ENCODE results near the gene DKK3.

DKK3 gene

GRCh38 chr11:12031856-12032544 lies 23.6 kb upstream of the DKK3 start:
- H3K9me2 ChIP-seq (replicated peaks; ENCODE audit: insufficient read depth, low read length): no peaks in the 10 kb centered on the region
- H3K27me3 ChIP-seq (ENCODE audit: low read length): no peaks in the 10 kb centered on the region
- H3K9me3 ChIP-seq (ENCODE audit: insufficient read depth, low read length): no peaks in the 10 kb centered on the region
- H3K9ac ChIP-seq (ENCODE audit: low read length): no peak overlapping the region
- H3K4me2 ChIP-seq (ENCODE audit: low read depth, low read length, poor library complexity, severe bottlenecking): no peak overlapping the region
- H3K27ac ChIP-seq (ENCODE audit: low read depth, low read length): no peak overlapping the region
- no peaks in the 10 kb centered on the region for H3F3A ChIP-seq (ENCODE audit: insufficient read depth)
- no peak overlapping the region for H2AFZ ChIP-seq (ENCODE audit: low read depth, low read length, severe bottlenecking)
- no peaks in the 10 kb centered on the region for H3K36me3 ChIP-seq (ENCODE audit: low read length)
- H3K79me2 ChIP-seq (ENCODE audit: insufficient read depth, low read length): no peaks in the 10 kb centered on the region
- no peak overlapping the region for H3K4me3 ChIP-seq (ENCODE audit: insufficient read depth, low read length, poor library complexity, severe bottlenecking)
- TF ChIP-seq, protein P1, sequence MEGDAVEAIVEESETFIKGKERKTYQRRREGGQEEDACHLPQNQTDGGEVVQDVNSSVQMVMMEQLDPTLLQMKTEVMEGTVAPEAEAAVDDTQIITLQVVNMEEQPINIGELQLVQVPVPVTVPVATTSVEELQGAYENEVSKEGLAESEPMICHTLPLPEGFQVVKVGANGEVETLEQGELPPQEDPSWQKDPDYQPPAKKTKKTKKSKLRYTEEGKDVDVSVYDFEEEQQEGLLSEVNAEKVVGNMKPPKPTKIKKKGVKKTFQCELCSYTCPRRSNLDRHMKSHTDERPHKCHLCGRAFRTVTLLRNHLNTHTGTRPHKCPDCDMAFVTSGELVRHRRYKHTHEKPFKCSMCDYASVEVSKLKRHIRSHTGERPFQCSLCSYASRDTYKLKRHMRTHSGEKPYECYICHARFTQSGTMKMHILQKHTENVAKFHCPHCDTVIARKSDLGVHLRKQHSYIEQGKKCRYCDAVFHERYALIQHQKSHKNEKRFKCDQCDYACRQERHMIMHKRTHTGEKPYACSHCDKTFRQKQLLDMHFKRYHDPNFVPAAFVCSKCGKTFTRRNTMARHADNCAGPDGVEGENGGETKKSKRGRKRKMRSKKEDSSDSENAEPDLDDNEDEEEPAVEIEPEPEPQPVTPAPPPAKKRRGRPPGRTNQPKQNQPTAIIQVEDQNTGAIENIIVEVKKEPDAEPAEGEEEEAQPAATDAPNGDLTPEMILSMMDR (IDR thresholded peaks at IDR 0.05; ENCODE audit: insufficient read depth, low read length, poor library complexity, severe bottlenecking): no peak
- no peak for TF ChIP-seq EZH2phosphoT487 (conservative IDR thresholded peaks at IDR 0.05; ENCODE audit: low read length)
- no peaks in the 10 kb centered on the region for H4K20me1 ChIP-seq (ENCODE audit: low read depth, low read length)

DNA sequence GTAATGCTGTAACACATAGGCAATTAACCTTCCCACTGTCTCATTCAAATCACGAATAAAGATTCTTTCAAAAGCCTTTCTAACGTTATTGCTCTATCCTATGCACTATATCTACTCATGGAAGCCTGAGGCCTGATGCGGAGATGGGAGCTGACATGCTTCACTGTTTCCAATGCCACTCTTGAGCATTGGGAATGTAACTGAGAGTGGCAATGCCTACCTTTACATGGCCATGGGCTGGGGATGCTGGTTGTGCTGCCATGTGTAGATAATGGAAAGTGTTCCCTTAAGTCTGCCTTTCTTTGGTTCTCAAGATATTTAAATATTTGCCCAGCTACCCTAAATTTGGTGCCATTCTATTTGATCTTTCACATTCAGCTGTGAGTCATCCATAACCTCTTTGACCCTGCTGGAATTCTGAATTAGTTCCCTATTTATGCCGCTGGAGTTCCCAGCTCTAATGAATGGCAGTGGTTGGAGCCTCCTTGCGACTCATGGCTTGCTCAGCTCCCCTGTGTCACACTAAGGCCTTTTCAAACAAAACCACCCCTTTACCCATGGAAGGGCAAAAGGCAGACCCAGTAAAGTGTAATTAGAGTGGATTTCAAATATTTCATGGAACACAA lies 21.4 kb upstream of the DKK3 start:
- H3K27ac ChIP-seq (ENCODE audit: low read depth, low read length): no peak overlapping the region
- no peaks in the 10 kb centered on the region for H3K9me2 ChIP-seq (replicated peaks; ENCODE audit: insufficient read depth, low read length)
- no peak overlapping the region for H2AFZ ChIP-seq (ENCODE audit: low read depth, low read length, severe bottlenecking)
- no peak overlapping the region for H3K9ac ChIP-seq (ENCODE audit: low read length)
- H4K20me1 ChIP-seq (ENCODE audit: low read depth, low read length): no peaks in the 10 kb centered on the region
- no peaks in the 10 kb centered on the region for H3F3A ChIP-seq (ENCODE audit: insufficient read depth)
- H3K36me3 ChIP-seq (ENCODE audit: low read length): no peaks in the 10 kb centered on the region
- H3K27me3 ChIP-seq (ENCODE audit: low read length): no peaks in the 10 kb centered on the region
- H3K4me3 ChIP-seq (ENCODE audit: insufficient read depth, low read length, poor library complexity, severe bottlenecking): no peak overlapping the region
- H3K9me3 ChIP-seq (ENCODE audit: insufficient read depth, low read length): peaks cover under 1% of the 10 kb centered on the region; the same call in 1 of the 2 replicates
- H3K79me2 ChIP-seq (ENCODE audit: insufficient read depth, low read length): no peaks in the 10 kb centered on the region
- TF ChIP-seq, protein P1 (IDR thresholded peaks at IDR 0.05; ENCODE audit: insufficient read depth, low read length, poor library complexity, severe bottlenecking): no peak
- TF ChIP-seq EZH2phosphoT487 (conservative IDR thresholded peaks at IDR 0.05; ENCODE audit: low read length): no peak
- no peak overlapping the region for H3K4me2 ChIP-seq (ENCODE audit: low read depth, low read length, poor library complexity, severe bottlenecking)

DNA sequence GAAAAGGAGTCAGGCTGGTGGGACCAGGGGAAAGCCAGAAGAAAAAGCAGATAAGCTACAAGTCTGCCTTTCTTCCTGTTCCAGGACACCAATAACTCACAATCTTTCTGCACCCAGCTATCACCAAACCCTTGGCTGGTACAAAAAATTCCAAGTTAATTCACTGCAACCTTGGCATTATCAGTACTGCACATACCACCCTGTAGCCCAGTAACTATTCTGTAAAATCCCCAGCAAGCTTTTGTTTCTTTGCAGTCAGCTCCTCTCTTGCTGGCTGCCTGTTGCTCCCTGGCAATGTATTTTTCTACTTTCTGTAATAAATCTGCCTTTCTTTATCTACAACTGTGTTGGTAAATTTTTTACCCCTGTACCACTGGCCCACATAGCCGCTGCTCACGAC lies 20.7 kb upstream of the DKK3 start:
- no peaks in the 10 kb centered on the region for H3K79me2 ChIP-seq (ENCODE audit: insufficient read depth, low read length)
- TF ChIP-seq, protein P1 (IDR thresholded peaks at IDR 0.05; ENCODE audit: insufficient read depth, low read length, poor library complexity, severe bottlenecking): no peak
- no peak for TF ChIP-seq EZH2phosphoT487 (conservative IDR thresholded peaks at IDR 0.05; ENCODE audit: low read length)
- no peaks in the 10 kb centered on the region for H3K36me3 ChIP-seq (ENCODE audit: low read length)
- H3K27ac ChIP-seq (ENCODE audit: low read depth, low read length): no peak overlapping the region
- H3K27me3 ChIP-seq (ENCODE audit: low read length): no peaks in the 10 kb centered on the region
- no peak overlapping the region for H3K9ac ChIP-seq (ENCODE audit: low read length)
- no peaks in the 10 kb centered on the region for H3F3A ChIP-seq (ENCODE audit: insufficient read depth)
- H3K4me2 ChIP-seq (ENCODE audit: low read depth, low read length, poor library complexity, severe bottlenecking): no peak overlapping the region
- H3K9me2 ChIP-seq (replicated peaks; ENCODE audit: insufficient read depth, low read length): no peaks in the 10 kb centered on the region
- no peak overlapping the region for H3K4me3 ChIP-seq (ENCODE audit: insufficient read depth, low read length, poor library complexity, severe bottlenecking)
- H2AFZ ChIP-seq (ENCODE audit: low read depth, low read length, severe bottlenecking): no peak overlapping the region
- peaks cover 8% of the 10 kb centered on the region; the same call in 1 of the 2 replicates for H3K9me3 ChIP-seq (ENCODE audit: insufficient read depth, low read length)
- no peaks in the 10 kb centered on the region for H4K20me1 ChIP-seq (ENCODE audit: low read depth, low read length)
